Psoas muscle (tissue), 8 donors: Measurements from ENCODE around the gene TCF7L1. TPM values are rescaled to one million over a fixed set of nuclear protein-coding genes. Genes with fewer than 3 reads are reported as not detected.

Source experiments
- ATAC-seq, 4 donors: fragments of 200-7000 bp; cut with Tn5 transposase; one replicate each; pipeline ENCODE4 v1.9.1; 2020; ENCODE audit warnings: moderate library complexity in 3 of 4, mild to moderate bottlenecking in 2 of 4
- DNase-seq, 2 donors: peaks; one replicate each; pipeline ENCODE4 v3.0.0-alpha.2; 2020
- H3K27ac ChIP-seq: fragments of 200-600 bp; one replicate; pipeline ENCODE4 v1.8.0; 2022
- H3K27me3 ChIP-seq, 3 donors: fragments of 200-600 bp in 1 of 3; one replicate each; pipeline versions ENCODE4 v1.6.1 to v1.8.0; 2013 to 2022; ENCODE audit warnings: low read length in 2 of 3, mild to moderate bottlenecking in 2 of 3, moderate library complexity in 1 of 3; ENCODE audit not compliant: insufficient read depth in 3 of 3
- H3K36me3 ChIP-seq, 2 donors: fragments of 200-600 bp in 1 of 2; one replicate each; pipeline versions ENCODE4 v1.6.1 to v1.8.0; 2013 to 2022; ENCODE audit warnings: low read depth in 1 of 2, mild to moderate bottlenecking in 1 of 2, moderate library complexity in 1 of 2; ENCODE audit not compliant: insufficient read depth in 1 of 2
- H3K4me1 ChIP-seq: fragments of 200-600 bp; one replicate; pipeline ENCODE4 v1.8.0; 2022
- H3K4me3 ChIP-seq: fragments of 200-600 bp; one replicate; pipeline ENCODE4 v1.8.0; 2022; ENCODE audit warnings: mild to moderate bottlenecking
- H3K9me3 ChIP-seq: fragments of 200-600 bp; one replicate; pipeline ENCODE4 v1.8.0; 2022
- CTCF ChIP-seq: fragments of 200-600 bp; IDR thresholded peaks from one replicate; pipeline ENCODE4 v1.8.0; 2022; ENCODE audit warnings: antibody characterized with exemption
- WGBS, 3 donors: extraction: QIAGEN DNeasy Blood & Tissue Kit; methylation state at CpG; one replicate each; pipeline versions ENCODE4 v1.1.6 to v1.1.7; 2013; 5-methylcytosine and 5-hydroxymethylcytosine counted together
- intact Hi-C, 2 donors: fragments of 100-400 bp; cut with DNase I; formaldehyde crosslinking; loops; one replicate each; pipeline versions ENCODE4 v1.11.0 to v1.14.2; 2022
- polyA plus RNA-seq, 3 donors: library from polyadenylated mRNA; stranded (reverse); fragments of 200-250 nt; gene quantifications; one replicate each; pipeline ENCODE4 v1.2.3, GENCODE V29; 2013
- total RNA-seq, 4 donors: library from RNA; stranded (reverse); fragmentation: NEBNext Ultra II Directional in 2 of 4; extraction: Animal tissue kit (Norgen Biotek cat#: 25700) in 2 of 4; gene quantifications; one replicate each; pipeline versions ENCODE4 v1.2.1 to v1.2.4, GENCODE V29; 2021 to 2023
- donor health status: healthy with polysubstance abuse.
- donor health status: DM: no; HTN: no; CAD: no; lungs with moderate emphysema.
- donor health status: Bipolar disorder and iron deficiency.
- donor health status: healthy.
- donor health status: DM: yes; HTN: yes; CAD: no.
- donor health status: DM: no; HTN: no; CAD: no.
- donor health status: DM: no; HTN: no; CAD: no.
- donor health status: DM: yes; HTN: yes; CAD: no.

TCF7L1 gene
- total and polyA plus RNA-seq, 7 donors, result 2.1 to 13.3 (median 6.1) TPM

DNA sequence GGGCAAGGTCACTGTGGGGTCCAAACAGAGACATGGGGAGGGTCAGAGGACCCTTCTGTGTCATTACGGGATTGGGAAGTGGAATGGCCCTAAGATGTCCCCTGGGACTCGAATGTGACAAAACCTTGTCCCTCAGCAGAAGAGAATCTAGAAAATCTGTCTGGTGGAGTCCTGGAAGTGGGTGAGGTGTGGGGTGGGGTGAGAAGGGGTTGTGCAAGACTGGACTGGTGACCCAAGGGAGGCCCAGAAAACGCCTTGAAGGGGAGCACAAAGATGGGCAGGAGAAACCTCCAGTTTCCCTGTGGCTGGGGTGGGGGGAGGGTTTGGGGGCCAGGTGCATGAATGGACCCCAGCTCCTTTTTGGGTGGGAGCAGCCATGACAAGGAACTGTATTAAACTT is 79.6 kb downstream of the TCF7L1 start:
- 63 to 77% (median 64%) methylated on average over 3 of the region's 3 CpGs for WGBS, 3 donors
- Histone ChIP-seq H3K27me3 (no peaks in the 10 kb centered on the region), H3K36me3 (no peaks in the 10 kb centered on the region), H3K4me3 (peak overlapping the region; percentile 36), H3K27ac (peak overlapping the region; percentile 86), H3K9me3 (no peaks in the 10 kb centered on the region), H3K4me1 (peaks cover 25% of the 10 kb centered on the region)
- DNase-seq, result no peak
- no peak for TF ChIP-seq CTCF
- ATAC-seq, result peak in 2 of 4 donors; percentile 31 to 32
- intact Hi-C loops, result no loop called here

DNA sequence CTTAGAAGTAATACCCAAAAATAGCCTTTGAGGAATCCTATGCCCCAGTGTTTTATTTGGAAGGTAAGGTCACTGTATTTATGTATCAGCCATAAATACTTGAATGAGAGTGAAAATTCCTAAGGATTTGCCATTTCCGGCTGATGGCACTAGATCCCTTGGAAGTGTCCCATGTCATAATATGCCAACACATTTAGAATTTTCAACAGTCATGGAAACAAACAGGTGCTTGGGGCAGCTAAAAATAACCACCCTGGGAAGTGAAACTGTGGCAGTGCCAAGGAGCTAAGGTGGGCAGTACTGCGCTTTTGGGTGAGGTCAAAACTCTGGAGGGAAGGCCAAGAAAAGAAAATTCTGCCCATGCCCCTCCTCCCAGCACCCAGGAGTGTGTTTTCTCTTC is 80.2 kb downstream of the TCF7L1 start:
- no peaks in the 10 kb centered on the region for H3K27me3 ChIP-seq
- peak overlapping the region; percentile 86 for H3K27ac ChIP-seq
- peak overlapping the region; percentile 36 for H3K4me3 ChIP-seq
- DNase-seq, result no peak
- peak; percentile 85 to 89 (median 86) for ATAC-seq
- intact Hi-C loops, result no loop called here
- H3K9me3 ChIP-seq, result no peaks in the 10 kb centered on the region
- peaks cover 25% of the 10 kb centered on the region for H3K4me1 ChIP-seq
- TF ChIP-seq CTCF, result no peak
- H3K36me3 ChIP-seq, result no peaks in the 10 kb centered on the region
- 22 to 34% (median 28%) methylated on average over 2 of the region's 2 CpGs for WGBS, 3 donors

DNA sequence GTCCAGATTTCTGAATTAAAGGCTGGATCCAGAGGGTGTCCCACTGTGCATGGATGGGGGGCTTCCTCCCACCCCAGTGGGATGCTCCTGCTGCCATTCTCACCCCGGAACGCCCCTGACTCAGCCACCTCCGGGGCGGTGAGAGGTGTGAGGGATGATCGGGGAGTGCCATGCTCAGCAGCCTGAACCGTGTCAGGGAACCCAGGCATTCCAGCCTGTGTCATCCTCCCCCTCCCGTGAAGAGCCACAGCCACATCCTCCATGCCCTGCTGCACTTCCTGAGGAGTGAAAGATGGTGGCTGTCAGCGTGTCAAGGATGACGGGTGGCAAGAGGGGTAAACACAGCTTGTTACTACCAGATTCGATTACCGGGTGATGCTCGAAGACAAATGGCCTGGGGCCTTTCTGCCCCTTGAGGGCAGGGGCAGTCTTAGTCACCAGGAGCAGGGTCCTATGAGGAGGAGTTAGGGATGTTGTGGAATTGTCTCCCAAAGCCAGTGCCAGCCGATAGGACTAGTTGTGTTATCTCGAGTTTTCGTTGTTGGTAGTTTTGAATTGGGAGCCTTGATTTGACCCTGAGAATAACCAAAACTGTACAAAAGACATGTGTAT is 80.8 kb downstream of the TCF7L1 start:
- no peaks in the 10 kb centered on the region for H3K9me3 ChIP-seq
- DNase-seq (peak in 1 of 2 donors; percentile 52), ATAC-seq (peak; percentile 76 to 84 (median 78))
- intact Hi-C loops, result loop anchor here in 1 of 2 donors (2.0 kb wide), 2 partner anchors 39 to 81 kb away; partner anchors contain the start of gene TCF7L1
- peak overlapping the region; percentile 36 for H3K4me3 ChIP-seq
- no peak for TF ChIP-seq CTCF
- no peaks in the 10 kb centered on the region for H3K36me3 ChIP-seq
- WGBS, 3 donors, result 41 to 59% (median 42%) methylated on average over 15 of the region's 15 CpGs
- H3K27ac ChIP-seq, result peak overlapping the region; percentile 86
- no peaks in the 10 kb centered on the region for H3K27me3 ChIP-seq
- H3K4me1 ChIP-seq, result peaks cover 25% of the 10 kb centered on the region

DNA sequence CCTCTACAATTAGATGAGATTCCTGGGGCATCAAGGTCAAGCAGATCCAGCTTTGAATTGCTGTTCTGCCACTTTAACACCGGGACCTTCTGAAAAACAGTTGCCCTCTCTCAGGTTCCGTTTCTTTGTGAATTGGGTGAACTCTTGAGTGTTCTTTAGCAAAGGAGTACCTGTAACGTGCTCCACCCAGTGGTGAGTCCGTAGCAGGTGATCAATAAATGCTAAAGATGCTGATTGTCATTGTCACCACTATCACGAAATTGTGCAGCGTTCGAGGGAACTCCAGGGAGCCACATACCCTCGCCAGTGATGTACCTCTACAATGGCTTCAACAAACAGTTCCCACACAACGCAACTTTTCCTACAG is 81.9 kb downstream of the TCF7L1 start:
- no peak for ATAC-seq
- H3K9me3 ChIP-seq, result no peaks in the 10 kb centered on the region
- intact Hi-C loops, result loop anchor here in 1 of 2 donors (2.0 kb wide), 2 partner anchors 40 to 82 kb away; partner anchors contain the start of gene TCF7L1
- WGBS, 3 donors, result 45 to 55% (median 48%) methylated on average over 9 of the region's 9 CpGs
- H3K4me1 ChIP-seq, result peaks cover 25% of the 10 kb centered on the region
- H3K36me3 ChIP-seq, result no peaks in the 10 kb centered on the region
- no peak overlapping the region for H3K4me3 ChIP-seq
- peak overlapping the region; percentile 86 for H3K27ac ChIP-seq
- H3K27me3 ChIP-seq, result no peaks in the 10 kb centered on the region
- TF ChIP-seq CTCF, result peak; percentile 6
- DNase-seq, result no peak
